ENCODE data around the gene ABI3.

Gene ABI3

DNA sequence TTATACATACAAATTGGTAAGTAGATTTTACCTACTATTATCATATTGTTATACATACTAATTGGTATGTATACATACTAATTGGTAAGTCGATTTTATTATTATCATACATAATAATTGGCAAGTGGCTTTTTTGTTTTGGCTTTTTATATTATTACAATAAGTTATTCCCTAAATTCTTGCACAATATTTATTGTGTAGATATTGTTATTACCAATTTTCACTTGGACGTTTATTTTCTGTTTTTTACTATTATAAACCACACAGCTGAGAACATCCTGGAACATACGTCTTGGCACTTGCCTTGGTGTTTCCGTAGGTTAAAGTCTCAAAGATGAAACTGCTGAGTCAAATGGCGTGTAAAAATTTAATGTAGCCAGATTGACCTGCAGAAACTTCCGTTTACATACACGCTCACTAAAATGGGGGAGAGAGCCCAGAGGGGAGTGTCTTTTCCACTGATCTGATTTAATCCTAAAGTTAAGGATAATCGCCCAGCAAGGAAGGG lies 19.0 kb upstream of the ABI3 start:
- DNase-seq (ENCODE audit: low read depth in 2 of 2) = peak in 1 of 2 donors; percentile 61
- H3K4me3 ChIP-seq (replicated peaks in 1 of 2; ENCODE audit: low read depth in 2 of 2, low read length in 2 of 2) = peak overlapping the region; percentile 73 to 86
- TF ChIP-seq, protein P1, sequence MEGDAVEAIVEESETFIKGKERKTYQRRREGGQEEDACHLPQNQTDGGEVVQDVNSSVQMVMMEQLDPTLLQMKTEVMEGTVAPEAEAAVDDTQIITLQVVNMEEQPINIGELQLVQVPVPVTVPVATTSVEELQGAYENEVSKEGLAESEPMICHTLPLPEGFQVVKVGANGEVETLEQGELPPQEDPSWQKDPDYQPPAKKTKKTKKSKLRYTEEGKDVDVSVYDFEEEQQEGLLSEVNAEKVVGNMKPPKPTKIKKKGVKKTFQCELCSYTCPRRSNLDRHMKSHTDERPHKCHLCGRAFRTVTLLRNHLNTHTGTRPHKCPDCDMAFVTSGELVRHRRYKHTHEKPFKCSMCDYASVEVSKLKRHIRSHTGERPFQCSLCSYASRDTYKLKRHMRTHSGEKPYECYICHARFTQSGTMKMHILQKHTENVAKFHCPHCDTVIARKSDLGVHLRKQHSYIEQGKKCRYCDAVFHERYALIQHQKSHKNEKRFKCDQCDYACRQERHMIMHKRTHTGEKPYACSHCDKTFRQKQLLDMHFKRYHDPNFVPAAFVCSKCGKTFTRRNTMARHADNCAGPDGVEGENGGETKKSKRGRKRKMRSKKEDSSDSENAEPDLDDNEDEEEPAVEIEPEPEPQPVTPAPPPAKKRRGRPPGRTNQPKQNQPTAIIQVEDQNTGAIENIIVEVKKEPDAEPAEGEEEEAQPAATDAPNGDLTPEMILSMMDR (IDR thresholded peaks at IDR 0.05; ENCODE audit: low read depth, low read length) = no peak

DNA sequence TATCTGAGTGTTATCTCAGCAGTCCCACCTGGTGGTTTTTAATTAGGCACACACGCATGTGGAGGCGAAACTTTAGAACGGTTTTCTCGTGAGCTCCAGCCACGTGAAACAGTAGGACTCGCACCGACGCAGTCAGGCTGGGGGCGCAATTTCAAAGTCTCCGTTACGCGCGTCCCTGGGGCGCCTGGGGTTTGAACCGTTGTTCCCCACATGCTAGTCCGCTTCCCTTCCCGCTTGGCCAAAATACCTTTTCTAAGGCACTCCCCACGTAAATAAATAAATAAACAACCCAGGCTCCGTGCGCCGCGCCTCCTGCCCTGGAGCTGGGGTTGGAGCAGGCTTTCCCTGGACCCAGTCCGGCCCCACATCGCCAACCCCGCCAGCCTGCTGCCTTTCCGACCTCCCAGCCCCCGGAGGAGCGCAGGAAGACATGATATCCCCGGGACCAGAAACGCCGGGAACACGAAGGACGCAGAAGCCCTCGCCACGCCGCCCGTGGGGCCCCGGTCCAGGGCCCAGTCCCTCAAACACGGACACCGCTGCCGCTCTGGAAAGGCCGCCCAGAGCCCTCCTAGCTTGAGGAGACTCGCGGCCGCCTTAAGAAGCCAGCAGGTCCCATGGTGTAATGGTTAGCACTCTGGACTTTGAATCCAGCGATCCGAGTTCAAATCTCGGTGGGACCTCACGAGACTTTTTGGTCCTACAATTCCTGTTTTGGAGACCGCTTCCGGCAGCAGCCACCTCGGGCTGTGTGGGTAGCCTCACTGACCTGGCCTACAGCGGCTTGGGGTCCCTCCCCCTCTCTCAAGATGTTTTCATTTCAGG lies 18.4 kb upstream of the ABI3 start:
- TF ChIP-seq, protein P1 (IDR thresholded peaks at IDR 0.05; ENCODE audit: low read depth, low read length) = peak; percentile 15
- peak overlapping the region; percentile 73 to 86 for H3K4me3 ChIP-seq (replicated peaks in 1 of 2; ENCODE audit: low read depth in 2 of 2, low read length in 2 of 2)
- peak; percentile 90 to 97 for DNase-seq (ENCODE audit: low read depth in 2 of 2)

DNA sequence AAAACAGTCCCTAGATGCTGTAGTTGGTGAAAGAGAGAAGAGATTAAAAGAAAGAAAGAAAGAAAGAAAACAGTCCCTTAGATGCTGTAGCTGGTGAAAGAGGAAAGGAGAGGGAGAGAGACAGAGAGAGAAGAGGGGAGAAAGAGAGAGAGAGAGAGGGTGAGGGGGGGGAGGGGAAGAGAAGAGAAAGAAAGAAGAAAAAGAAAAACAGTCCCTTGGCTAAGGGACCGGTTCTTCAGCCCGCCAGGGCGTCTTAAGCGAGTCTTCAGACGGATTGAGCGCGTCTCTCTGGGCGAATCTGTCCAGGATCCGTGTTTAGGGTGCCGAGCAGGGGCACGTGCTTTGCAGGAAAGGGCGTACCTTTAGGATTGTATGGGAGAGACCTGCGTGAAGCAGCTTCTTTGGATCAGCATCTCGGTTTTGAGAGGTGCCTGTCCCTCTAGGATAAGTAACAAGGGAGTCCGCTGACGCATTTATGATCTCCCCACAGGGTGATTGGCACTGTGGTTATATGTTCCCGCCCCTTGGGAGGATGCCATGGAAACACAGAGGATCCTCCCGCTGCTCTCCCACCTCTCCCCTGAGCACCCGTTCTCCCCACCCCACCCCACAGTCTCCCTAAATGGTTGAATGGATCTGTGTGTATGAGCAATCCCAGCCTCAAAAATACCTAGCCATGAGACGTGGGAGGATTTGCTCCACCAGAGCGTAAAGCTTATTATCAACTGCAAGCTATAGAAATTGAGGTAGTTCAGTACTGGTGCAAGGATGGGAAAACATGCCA lies 16.8 kb upstream of the ABI3 start:
- peak overlapping the region; percentile 73 to 86 for H3K4me3 ChIP-seq (replicated peaks in 1 of 2; ENCODE audit: low read depth in 2 of 2, low read length in 2 of 2)
- DNase-seq (ENCODE audit: low read depth in 2 of 2) = peak; percentile 69 to 71
- TF ChIP-seq, protein P1 (IDR thresholded peaks at IDR 0.05; ENCODE audit: low read depth, low read length) = no peak

DNA sequence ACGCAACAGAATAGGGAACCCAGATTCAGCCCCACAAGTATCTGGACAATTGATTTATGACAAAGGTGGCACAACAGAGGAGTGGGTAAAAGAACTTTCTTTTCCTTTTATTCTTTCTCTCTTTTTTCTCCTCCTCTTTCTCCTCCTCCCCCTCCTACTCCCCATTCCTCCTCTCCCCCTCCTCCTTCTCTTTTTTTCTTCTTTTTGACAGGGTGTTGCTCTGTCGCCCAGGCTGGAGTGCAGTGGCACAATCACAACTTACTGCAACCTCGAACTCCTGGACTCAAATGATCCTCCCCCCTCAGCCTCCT lies 16.3 kb upstream of the ABI3 start:
- H3K4me3 ChIP-seq (replicated peaks in 1 of 2; ENCODE audit: low read depth in 2 of 2, low read length in 2 of 2) = peak overlapping the region in 1 of 2 donors; percentile 1
- TF ChIP-seq, protein P1 (IDR thresholded peaks at IDR 0.05; ENCODE audit: low read depth, low read length) = no peak
- no peak for DNase-seq (ENCODE audit: low read depth in 2 of 2)

DNA sequence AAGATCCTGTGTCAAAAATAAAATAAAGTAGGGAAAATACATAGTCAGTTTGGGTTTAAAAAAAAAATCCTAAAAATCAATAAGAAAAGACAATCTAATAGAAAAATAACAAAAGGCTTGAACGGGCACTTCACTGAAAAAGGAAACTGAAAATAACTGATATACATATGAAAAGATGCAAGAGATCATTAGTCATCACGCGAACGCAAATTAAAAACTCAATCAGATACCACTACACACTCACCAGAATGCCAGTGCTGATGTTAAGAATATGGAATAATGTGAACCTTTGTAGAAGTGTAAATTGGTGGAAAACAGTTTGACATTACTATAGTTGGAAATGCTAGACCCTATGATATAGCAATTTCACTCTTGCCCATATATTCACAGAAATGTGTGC lies 14.8 kb upstream of the ABI3 start:
- TF ChIP-seq, protein P1 (IDR thresholded peaks at IDR 0.05; ENCODE audit: low read depth, low read length) = no peak
- DNase-seq (ENCODE audit: low read depth in 2 of 2) = no peak
- H3K4me3 ChIP-seq (replicated peaks in 1 of 2; ENCODE audit: low read depth in 2 of 2, low read length in 2 of 2) = no peak overlapping the region

DNA sequence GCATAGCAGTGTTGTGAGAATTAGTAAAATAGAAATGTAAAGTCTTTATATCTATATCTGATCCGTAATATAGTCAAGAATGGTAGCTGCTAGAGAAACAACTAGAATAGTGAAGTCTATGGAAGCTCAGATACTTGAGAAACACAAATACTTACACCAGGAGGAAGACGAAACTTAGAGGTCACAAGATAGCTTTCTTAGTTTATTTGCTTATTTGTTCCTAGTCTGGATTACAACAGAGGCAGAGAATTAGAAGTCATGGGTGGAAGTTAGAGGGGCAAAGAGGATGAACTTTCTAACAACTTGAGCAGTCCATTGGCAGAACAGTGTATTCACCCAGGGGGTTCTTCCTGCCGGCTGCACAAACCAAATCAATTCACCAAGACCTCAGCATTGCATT lies 14.0 kb upstream of the ABI3 start:
- no peak for DNase-seq (ENCODE audit: low read depth in 2 of 2)
- no peak overlapping the region for H3K4me3 ChIP-seq (replicated peaks in 1 of 2; ENCODE audit: low read depth in 2 of 2, low read length in 2 of 2)
- TF ChIP-seq, protein P1 (IDR thresholded peaks at IDR 0.05; ENCODE audit: low read depth, low read length) = no peak

Data from cardiac fibroblast (primary cell).